Epithelial cell of proximal tubule (primary cell): ENCODE data around the gene CLNK. TPM values are rescaled to one million over a fixed set of nuclear protein-coding genes. Genes with fewer than 3 reads are reported as not detected.
A peak's percentile ranks its signal among the peaks of the same experiment; 100 is the strongest.

Source experiments
- DNase-seq: peaks from one replicate; pipeline ENCODE4 v3.0.0-alpha.2; 2011; ENCODE audit warnings: low read depth
- H3K4me3 ChIP-seq: 2 replicates; pipeline ENCODE4 v1.5.1; 2011; ENCODE audit warnings: low read depth, mild to moderate bottlenecking, low read length
- total RNA-seq: library from RNA; depleted of rRNA; stranded (reverse); fragments of >200 nt; gene quantifications from 2 replicates; pipeline ENCODE4 v1.2.3, GENCODE V29; 2015
- TF ChIP-seq, protein P1 (sequence below): conservative IDR thresholded peaks from 2 replicates; pipeline ENCODE4 v1.5.1; 2012; ENCODE audit warnings: low read depth, mild to moderate bottlenecking, low read length

Gene CLNK
- total RNA-seq, 1 donor from 2014 or later = not detected

DNA sequence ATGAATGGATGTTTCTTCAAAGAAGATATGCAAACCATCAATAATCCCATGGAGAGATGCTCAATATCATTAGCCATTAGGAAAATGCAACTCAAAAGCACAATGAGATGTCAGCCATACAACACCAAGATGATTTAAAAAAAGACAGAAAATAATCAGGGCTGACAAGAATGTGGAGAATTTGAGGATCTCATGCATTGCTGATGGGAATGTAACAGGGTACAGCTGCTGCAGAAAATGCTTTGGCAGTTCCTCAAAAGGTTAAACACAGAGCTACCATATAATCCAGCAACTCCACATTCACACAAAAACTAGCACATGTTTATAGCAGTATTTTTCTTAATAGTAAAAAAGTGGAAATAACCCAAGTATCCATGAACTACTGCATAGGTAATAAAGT is 116.8 kb downstream of the CLNK start:
- TF ChIP-seq, protein P1, sequence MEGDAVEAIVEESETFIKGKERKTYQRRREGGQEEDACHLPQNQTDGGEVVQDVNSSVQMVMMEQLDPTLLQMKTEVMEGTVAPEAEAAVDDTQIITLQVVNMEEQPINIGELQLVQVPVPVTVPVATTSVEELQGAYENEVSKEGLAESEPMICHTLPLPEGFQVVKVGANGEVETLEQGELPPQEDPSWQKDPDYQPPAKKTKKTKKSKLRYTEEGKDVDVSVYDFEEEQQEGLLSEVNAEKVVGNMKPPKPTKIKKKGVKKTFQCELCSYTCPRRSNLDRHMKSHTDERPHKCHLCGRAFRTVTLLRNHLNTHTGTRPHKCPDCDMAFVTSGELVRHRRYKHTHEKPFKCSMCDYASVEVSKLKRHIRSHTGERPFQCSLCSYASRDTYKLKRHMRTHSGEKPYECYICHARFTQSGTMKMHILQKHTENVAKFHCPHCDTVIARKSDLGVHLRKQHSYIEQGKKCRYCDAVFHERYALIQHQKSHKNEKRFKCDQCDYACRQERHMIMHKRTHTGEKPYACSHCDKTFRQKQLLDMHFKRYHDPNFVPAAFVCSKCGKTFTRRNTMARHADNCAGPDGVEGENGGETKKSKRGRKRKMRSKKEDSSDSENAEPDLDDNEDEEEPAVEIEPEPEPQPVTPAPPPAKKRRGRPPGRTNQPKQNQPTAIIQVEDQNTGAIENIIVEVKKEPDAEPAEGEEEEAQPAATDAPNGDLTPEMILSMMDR = no peak
- H3K4me3 ChIP-seq = no peak overlapping the region
- DNase-seq = no peak

DNA sequence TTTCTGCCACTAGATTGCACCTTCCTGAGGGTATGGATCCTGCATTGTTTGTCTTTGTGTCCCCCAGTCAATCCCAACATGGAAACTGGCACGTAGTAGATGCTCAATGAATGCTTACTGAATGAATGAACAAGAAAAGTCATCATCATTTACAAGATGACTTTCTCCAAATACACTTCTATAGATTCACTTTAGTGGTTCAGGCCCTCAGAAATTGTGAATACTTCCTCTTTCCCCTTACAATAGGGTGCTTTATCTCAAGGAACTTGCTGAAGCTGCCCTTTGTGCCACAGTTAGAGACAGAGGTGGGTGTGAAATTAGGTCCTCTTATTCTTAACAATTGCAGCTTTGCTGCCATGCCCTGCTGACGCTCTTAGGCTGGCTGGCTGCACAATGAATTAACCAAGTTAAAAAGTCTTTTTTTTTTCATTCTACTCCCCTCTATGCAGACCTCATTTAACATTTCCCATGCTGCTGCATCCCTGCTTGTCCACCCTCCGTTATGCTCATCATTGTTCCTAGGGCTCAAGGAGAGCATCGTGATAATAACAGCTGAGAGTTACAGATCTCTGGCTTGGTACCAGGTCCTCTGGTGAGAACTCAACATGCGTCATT is 119.3 kb downstream of the CLNK start:
- DNase-seq = no peak
- no peak overlapping the region for H3K4me3 ChIP-seq
- TF ChIP-seq, protein P1 = no peak

DNA sequence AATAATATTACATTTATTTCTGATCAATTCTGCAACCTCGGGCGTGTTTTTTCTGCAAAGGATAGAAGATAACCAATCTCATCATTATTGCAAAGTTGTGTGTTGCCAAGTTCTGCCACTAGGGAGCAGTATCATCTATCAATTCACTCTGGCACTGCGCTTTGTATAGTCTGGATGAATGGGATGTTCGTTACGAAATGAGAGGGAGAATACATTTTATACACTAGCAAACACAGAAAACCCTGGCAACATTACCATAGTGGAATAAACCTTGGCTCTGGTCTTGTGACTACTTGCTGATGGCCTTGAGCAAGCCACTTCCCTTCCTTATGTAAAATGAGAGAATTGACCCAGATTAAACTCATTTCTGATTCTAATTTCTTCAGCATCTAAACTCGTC is 129.9 kb downstream of the CLNK start:
- no peak overlapping the region for H3K4me3 ChIP-seq
- TF ChIP-seq, protein P1 = peak; percentile 86
- no peak for DNase-seq

DNA sequence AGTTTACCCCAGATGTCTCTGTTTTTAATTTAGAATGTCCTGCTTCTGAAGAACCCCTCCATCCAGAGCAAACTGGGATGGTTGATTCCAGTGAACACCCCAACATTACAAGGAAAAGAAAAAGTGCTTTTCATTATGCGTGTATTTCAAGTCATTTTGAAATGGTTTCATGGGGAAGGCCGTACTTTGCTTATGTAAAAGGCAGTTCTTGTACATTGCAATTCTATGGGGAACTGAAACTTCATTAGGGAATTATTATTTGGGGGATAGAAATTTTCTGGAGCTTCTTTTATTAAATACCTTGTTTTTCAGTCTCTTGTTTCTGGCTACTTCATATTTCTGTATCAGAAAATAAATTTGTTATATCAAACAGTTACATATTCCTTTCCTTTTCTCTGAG is 130.4 kb downstream of the CLNK start:
- H3K4me3 ChIP-seq = no peak overlapping the region
- no peak for DNase-seq
- TF ChIP-seq, protein P1 = no peak

DNA sequence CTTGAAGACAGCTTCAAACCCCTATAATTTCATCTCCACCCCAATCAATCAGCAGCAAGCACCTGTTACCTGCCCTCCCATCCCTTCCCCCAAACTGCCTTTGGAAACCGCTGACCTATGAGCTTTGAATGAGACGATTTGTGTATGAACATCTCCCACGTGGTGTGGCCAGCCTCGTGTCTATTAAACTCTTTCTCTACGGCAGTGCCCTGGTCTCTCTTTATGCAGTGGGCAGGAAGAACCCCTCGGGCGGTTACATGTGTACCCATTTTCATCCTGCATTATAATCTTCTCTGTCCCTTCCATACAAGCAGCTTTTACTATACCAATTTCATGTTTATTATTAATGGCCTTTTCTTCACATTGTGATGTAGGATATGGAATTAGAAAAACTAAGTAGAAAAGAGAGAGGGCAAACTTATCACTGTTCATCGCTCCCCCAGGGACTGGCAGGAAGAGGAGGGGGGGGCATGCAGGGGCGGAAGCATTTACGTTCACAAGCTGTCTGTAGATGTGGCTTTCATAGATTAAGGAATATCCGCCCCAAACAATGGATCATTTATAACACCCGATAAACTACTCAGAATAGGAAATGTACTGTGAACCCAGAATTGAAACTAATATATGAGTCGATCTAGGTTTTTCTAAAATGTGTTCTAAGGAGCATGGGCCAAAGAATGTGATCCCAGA is 131.8 kb downstream of the CLNK start:
- no peak for DNase-seq
- TF ChIP-seq, protein P1 = no peak

DNA sequence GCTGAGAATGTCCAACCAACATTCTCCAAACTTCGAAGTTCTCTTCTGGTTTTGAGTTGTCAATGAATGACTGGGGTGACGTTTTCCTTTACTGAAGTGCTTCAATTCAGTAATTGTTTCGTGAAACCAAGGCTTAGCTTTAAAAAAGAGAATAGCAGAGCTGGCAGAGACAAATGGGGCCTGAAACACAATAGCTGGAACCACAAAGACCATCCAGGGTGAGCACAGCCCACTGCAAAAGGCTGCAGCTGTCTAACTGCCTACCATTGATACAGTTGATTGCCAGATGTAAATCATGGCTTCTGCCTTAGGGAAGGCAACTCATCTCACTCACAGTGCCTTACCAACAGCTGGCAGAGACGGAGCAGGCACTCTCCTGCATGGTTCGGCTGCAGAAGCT is 148.7 kb downstream of the CLNK start:
- H3K4me3 ChIP-seq = no peak overlapping the region
- no peak for DNase-seq
- TF ChIP-seq, protein P1 = no peak

More for the DNA sequence above, 131.8 kb downstream of the CLNK start:
- H3K4me3 ChIP-seq = no peak overlapping the region

DNA sequence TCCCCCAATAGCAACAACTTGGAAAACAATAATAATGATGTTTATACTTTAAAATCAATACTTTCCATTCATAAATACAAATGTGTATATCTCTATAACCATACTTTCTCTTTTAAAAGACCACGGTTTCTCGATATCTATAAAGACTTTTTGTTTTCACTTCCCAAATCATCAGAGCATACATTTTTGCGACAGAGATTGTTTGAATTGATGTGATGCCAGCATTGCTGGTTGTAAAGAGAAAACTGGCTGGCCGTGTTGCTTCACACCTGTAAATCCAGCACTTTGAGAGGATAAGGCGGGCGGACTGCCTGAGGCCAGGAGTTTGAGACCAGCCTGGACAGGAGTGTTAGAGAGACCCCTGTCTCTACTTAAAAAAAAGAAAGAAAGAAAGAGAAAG is 149.7 kb downstream of the CLNK start:
- TF ChIP-seq, protein P1 = no peak
- no peak overlapping the region for H3K4me3 ChIP-seq
- DNase-seq = no peak
